Fibroblast of mammary gland (primary cell): ENCODE data around the gene STK39.

Experiments
- DNase-seq: peaks from one replicate; pipeline ENCODE4 v3.0.0-alpha.2; 2010; ENCODE audit warnings: low read depth
- H3K4me3 ChIP-seq: 2 replicates; pipeline ENCODE4 v1.5.1; 2011; ENCODE audit warnings: low read depth, mild to moderate bottlenecking, low read length, moderate library complexity; ENCODE audit not compliant: control insufficient read depth
- TF ChIP-seq, protein P1 (sequence below): conservative IDR thresholded peaks from 2 replicates; pipeline ENCODE4 v1.5.1; 2011; ENCODE audit warnings: low read depth, low read length, inconsistent platforms; ENCODE audit not compliant: control insufficient read depth, insufficient read depth

The STK39 gene

DNA sequence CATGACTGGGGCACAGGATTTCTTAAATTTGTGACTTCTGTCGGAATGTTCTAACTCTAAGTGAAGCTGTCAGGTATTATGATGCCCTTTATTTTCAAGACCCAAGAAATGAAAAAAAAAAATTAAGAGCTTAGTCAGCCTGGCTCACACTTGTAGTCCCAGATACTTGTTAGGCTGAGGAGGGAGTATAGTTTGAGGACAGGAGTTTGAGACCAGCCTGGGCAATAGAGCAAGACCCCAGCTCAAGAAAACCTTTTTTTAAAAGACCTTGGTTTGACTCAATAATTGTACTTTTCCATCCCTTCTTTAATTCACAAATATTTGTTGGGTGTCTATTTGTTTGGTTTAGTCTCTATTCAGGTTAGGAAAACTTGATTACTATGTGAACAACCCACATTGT lies 310.0 kb downstream of the STK39 start:
- H3K4me3 ChIP-seq = no peak overlapping the region
- DNase-seq = no peak
- TF ChIP-seq, protein P1, sequence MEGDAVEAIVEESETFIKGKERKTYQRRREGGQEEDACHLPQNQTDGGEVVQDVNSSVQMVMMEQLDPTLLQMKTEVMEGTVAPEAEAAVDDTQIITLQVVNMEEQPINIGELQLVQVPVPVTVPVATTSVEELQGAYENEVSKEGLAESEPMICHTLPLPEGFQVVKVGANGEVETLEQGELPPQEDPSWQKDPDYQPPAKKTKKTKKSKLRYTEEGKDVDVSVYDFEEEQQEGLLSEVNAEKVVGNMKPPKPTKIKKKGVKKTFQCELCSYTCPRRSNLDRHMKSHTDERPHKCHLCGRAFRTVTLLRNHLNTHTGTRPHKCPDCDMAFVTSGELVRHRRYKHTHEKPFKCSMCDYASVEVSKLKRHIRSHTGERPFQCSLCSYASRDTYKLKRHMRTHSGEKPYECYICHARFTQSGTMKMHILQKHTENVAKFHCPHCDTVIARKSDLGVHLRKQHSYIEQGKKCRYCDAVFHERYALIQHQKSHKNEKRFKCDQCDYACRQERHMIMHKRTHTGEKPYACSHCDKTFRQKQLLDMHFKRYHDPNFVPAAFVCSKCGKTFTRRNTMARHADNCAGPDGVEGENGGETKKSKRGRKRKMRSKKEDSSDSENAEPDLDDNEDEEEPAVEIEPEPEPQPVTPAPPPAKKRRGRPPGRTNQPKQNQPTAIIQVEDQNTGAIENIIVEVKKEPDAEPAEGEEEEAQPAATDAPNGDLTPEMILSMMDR = no peak

DNA sequence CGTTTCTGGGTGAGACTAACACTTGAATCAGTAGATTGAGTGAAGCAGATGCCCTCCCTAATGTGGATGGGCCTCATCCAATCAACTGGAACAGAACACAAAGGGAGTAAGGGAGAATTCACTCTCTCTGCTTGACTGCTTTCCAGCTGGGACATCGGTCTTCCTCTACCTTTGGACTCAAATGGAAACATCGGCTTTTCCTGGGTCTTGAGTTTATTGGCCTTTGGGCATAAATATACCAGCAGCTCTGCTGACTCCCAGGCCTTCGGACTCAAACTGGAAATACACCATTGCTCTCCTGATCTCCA lies 311.6 kb downstream of the STK39 start:
- no peak for DNase-seq
- TF ChIP-seq, protein P1 = no peak
- H3K4me3 ChIP-seq = no peak overlapping the region

DNA sequence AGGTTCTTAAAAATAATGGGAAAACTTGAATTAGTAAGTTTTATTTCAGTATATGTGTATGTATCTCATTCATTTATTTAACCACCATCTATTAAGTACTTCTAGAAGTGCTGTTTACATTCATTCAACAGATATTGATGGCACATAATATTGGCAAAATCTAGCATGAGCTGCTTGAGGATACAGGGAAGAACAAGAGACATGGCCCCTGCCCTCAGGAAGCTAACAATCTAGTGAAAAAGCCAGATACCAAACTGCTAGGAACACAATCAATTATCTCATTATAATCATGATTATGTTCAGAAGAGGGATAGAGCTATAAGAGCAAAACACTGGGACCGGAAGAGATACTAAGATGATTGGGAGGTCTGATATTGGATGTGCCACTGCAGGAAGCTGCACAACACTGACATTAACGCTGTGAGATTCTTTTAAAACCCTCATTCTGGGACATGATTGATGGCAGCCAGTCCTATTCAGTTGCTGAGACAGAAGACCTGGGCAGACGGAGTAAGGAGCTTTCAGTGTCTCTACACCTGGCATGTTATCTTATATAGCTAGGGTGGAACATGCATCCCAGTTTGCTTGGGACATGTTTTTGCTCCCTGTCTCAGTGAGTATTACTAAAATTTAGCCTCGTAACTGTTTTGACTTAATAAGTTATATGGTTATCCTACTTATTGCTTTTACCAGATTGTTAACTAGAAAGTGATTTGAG lies 314.1 kb downstream of the STK39 start:
- no peak overlapping the region for H3K4me3 ChIP-seq
- TF ChIP-seq, protein P1 = no peak
- no peak for DNase-seq

DNA sequence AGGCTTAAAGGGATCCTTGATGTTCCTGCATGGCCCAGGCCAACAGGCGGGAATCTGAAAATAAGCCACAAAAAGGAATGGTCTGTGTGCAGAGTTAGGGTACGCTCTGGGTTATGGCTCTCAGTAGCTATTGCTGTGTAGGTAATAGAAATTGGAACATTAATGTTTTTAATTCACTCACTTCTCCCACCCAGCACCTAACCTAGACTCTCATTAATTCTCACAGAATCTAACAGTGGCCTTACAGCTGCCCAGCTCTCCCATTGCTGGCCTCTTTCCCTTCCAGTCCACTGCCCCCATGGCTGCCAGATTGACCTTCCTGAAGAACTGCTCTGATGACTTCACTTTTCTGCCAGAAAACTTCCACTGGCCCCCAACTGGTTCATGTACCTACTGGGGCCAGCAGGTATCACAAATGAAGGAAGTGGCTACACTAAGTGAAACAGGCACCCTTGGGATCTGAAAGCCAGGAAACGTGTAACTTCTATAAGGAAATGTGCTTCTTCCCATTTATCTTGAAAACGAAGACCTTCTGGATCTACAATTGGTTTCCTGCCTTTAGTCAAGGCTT lies 315.2 kb downstream of the STK39 start:
- TF ChIP-seq, protein P1 = no peak
- no peak overlapping the region for H3K4me3 ChIP-seq

DNA sequence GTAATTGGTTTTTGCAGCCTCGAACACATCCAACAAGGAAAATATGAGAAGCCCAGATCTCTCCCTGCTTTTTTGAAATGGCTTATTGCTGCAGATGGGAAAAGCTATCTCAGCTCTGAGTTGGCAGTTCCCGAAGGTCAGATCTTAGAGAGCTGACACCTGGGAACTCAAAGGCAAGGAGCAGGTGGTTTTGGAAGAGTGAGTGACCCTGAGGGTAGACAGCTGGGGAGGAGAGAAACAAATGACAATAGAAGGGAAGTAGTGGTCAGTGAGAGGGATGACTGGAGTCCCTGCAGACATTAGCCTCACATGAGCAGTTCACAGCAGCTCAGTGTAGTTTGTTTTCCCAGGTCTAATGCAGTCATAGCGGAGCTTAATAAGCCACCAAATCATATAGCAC lies 317.9 kb downstream of the STK39 start:
- DNase-seq = no peak
- TF ChIP-seq, protein P1 = no peak
- H3K4me3 ChIP-seq = no peak overlapping the region

More for the DNA sequence above, 315.2 kb downstream of the STK39 start:
- no peak for DNase-seq

DNA sequence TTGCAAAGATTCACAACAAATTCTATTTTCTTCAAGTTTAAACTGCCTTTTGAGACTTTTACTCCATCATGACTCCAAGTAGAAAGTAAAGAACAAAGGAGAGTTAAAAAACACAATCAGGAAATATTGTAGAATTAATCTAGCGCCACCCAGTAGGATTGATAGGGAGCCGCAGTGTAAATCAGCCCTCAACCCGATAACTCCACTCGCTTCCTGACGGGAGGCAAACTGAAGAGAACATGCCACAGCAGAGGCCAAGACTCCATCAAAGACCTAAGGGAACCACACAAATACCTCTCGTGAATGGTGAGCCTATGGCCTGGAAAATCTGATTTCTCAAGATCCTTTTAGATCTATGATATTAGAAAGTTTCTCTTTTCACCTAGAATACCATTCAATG lies 319.0 kb downstream of the STK39 start:
- TF ChIP-seq, protein P1 = no peak
- H3K4me3 ChIP-seq = no peak overlapping the region
- no peak for DNase-seq

DNA sequence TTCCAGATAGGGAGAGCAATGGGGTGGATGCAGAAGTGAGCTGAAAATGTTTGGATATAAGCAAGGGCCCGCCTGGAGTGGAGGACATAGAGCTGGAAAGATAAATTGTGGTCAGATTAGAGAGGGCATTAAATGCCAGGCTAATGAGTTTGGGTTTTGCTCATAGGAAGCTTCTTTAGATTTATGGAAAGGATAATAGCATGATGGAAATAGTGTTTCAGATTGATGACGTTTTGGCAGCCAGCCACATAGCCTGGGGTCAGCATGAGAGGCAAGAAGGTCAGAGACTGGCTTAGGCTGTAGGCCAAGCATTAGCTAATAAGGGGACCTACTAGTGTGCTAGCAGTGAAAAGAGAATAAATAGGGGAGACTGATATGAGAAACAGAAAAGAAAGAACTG lies 321.6 kb downstream of the STK39 start:
- DNase-seq = no peak
- no peak overlapping the region for H3K4me3 ChIP-seq
- TF ChIP-seq, protein P1 = no peak
